HCT116 (cell line): ENCODE data around the gene RPAP3. TPM values are rescaled to one million over a fixed set of nuclear protein-coding genes. Genes with fewer than 3 reads are reported as not detected.

ENCODE experiments used
- ATAC-seq: fragments of 200-7000 bp; cut with Tn5 transposase; 2 replicates; pipeline ENCODE4 v1.9.1; 2020; ENCODE audit warnings: mild to moderate bottlenecking, moderate library complexity
- BruUV-seq: library from RNA; stranded (reverse); fragments of 400-500 nt; replicated peaks from 2 replicates; lab custom pipeline; 2021; lab: Mats Ljungman, UMichigan
- CTCF ChIA-PET: fragments of 300-600 bp; sonication (Branson Sonifier 250); formaldehyde crosslinking; loops from one replicate; lab custom pipeline; 2021; ENCODE audit warnings: antibody characterized with exemption; lab: Charles Lee
- POLR2A ChIA-PET: fragments of 300-600, 350-600 bp; sonication (Branson Sonifier 250); formaldehyde crosslinking; loops from one replicate; lab custom pipeline; 2021; ENCODE audit warnings: antibody characterized with exemption; lab: Charles Lee
- RAD21 ChIA-PET, 2 experiments: fragments of 300-600 bp; sonication (Branson Sonifier 250); formaldehyde crosslinking; loops; one replicate each; lab custom pipeline; 2023; ENCODE audit warnings: low total read pairs in 2 of 2; ENCODE audit not compliant: uncharacterized antibody in 2 of 2, unreplicated experiment in 2 of 2, low non-redundant PET in 1 of 2; lab: Charles Lee
- DNase-seq: peaks from one replicate; pipeline ENCODE4 v3.0.0-alpha.2; 2010; ENCODE audit warnings: low read depth, low spot score
- H2AFZ ChIP-seq: fragments of 200-600 bp; shearing (Covaris generic), sonication (generic); 2 replicates; pipeline ENCODE4 v1.6.1; 2017; ENCODE audit warnings: low read depth, mixed run types, mixed read lengths, antibody characterized with exemption, low read length; ENCODE audit not compliant: poor library complexity, severe bottlenecking
- H3K27ac ChIP-seq: 2 replicates; pipeline ENCODE4 v1.5.1; 2012; ENCODE audit warnings: low read depth, low read length
- H3K27me3 ChIP-seq: fragments of 200-600 bp; sonication (generic); 2 replicates; pipeline ENCODE4 v1.6.1; 2016; ENCODE audit warnings: mixed run types, low read length, mixed read lengths; ENCODE audit not compliant: insufficient read depth
- H3K36me3 ChIP-seq, 2 experiments: fragments of 200-500 bp in 1 of 2; fragments of 200-600 bp in 1 of 2; sonication (Bioruptor generic) in 1 of 2; sonication (generic) in 1 of 2; 2 replicates each; pipeline versions ENCODE4 v1.5.1 to v1.6.1; 2014 to 2016; ENCODE audit warnings: low read length in 2 of 2, inconsistent platforms in 1 of 2, mixed read lengths in 1 of 2, mixed run types in 1 of 2; ENCODE audit not compliant: insufficient read depth in 2 of 2, control insufficient read depth in 1 of 2
- H3K4me1 ChIP-seq, 2 experiments: fragments of 200-600 bp in 1 of 2; sonication (generic) in 1 of 2; 2 replicates each; pipeline versions ENCODE4 v1.5.1 to v1.6.1; 2012 to 2017; ENCODE audit warnings: low read length in 2 of 2, inconsistent platforms in 1 of 2, mild to moderate bottlenecking in 1 of 2, mixed read lengths in 1 of 2, mixed run types in 1 of 2, moderate library complexity in 1 of 2; ENCODE audit not compliant: insufficient read depth in 2 of 2, control insufficient read depth in 1 of 2
- H3K4me2 ChIP-seq: fragments of 200-600 bp; sonication (generic); 2 replicates; pipeline ENCODE4 v1.6.1; 2017; ENCODE audit warnings: mixed run types, low read length, mixed read lengths
- H3K4me3 ChIP-seq, 2 experiments: fragments of 200-600 bp in 1 of 2; sonication (generic) in 1 of 2; replicated peaks in 1 of 2; 2 replicates each; pipeline ENCODE4 v1.5.1; 2011 to 2016; ENCODE audit warnings: low read length in 2 of 2, control low read depth in 1 of 2, low read depth in 1 of 2, mild to moderate bottlenecking in 1 of 2, mixed read lengths in 1 of 2, mixed run types in 1 of 2
- H3K79me2 ChIP-seq: fragments of 200-600 bp; sonication (generic); 2 replicates; pipeline ENCODE4 v1.6.1; 2017; ENCODE audit warnings: mild to moderate bottlenecking, mixed run types, low read length, moderate library complexity, mixed read lengths; ENCODE audit not compliant: insufficient read depth
- H3K9ac ChIP-seq: fragments of 200-600 bp; sonication (generic); 2 replicates; pipeline ENCODE4 v1.6.1; 2016; ENCODE audit warnings: low read length, mixed read lengths
- H3K9me2 ChIP-seq: fragments of 200-600 bp; sonication (generic), shearing (Covaris generic); 2 replicates; pipeline ENCODE4 v1.6.1; 2017; ENCODE audit warnings: mixed run types, mild to moderate bottlenecking, moderate library complexity; ENCODE audit not compliant: insufficient read depth
- H3K9me3 ChIP-seq, 2 experiments: fragments of 200-500 bp in 1 of 2; fragments of 200-600 bp in 1 of 2; sonication (Bioruptor generic) in 1 of 2; sonication (generic) in 1 of 2; 2 replicates each; pipeline ENCODE4 v1.6.1; 2014 to 2017; ENCODE audit warnings: low read length in 2 of 2, mixed read lengths in 2 of 2, inconsistent platforms in 1 of 2, low read depth in 1 of 2, mild to moderate bottlenecking in 1 of 2, mixed run types in 1 of 2, moderate library complexity in 1 of 2; ENCODE audit not compliant: control insufficient read depth in 1 of 2, insufficient read depth in 1 of 2
- H4K20me1 ChIP-seq: fragments of 200-600 bp; sonication (generic), shearing (Covaris generic); 2 replicates; pipeline ENCODE4 v1.6.1; 2017; ENCODE audit warnings: mixed run types, mild to moderate bottlenecking, moderate library complexity; ENCODE audit not compliant: insufficient read depth
- CBX3 ChIP-seq: IDR thresholded peaks from 2 replicates; pipeline ENCODE4 v1.6.1; 2012; ENCODE audit warnings: low read depth
- CTCF ChIP-seq, 3 experiments: fragments of 200-600 bp in 1 of 3; sonication (generic) in 1 of 3; IDR thresholded peaks in 2 of 3; conservative IDR thresholded peaks in 1 of 3; 2 replicates each; pipeline ENCODE4 v1.5.1; 2012 to 2017; ENCODE audit warnings: low read depth in 2 of 3, low read length in 2 of 3, antibody characterized with exemption in 1 of 3, borderline replicate concordance in 1 of 3, control low read depth in 1 of 3, mild to moderate bottlenecking in 1 of 3, mixed read lengths in 1 of 3, mixed run types in 1 of 3, moderate library complexity in 1 of 3; ENCODE audit not compliant: insufficient read depth in 1 of 3
- EZH2 ChIP-seq: fragments of 200-600 bp; sonication (generic); IDR thresholded peaks from 2 replicates; pipeline ENCODE4 v1.6.1; 2017; ENCODE audit warnings: antibody characterized with exemption, mixed run types
- FOSL1 ChIP-seq: IDR thresholded peaks from 2 replicates; pipeline ENCODE4 v1.6.1; 2012; ENCODE audit warnings: low read depth
- RAD21 ChIP-seq: IDR thresholded peaks from 2 replicates; pipeline ENCODE4 v1.6.1; 2012; ENCODE audit warnings: low read depth, mild to moderate bottlenecking
- REST ChIP-seq: IDR thresholded peaks from 2 replicates; pipeline ENCODE4 v1.6.1; 2012; ENCODE audit warnings: low read depth
- TCF7L2 ChIP-seq: IDR thresholded peaks from 2 replicates; pipeline ENCODE4 v1.7.0; 2011; ENCODE audit warnings: borderline replicate concordance, inconsistent platforms; ENCODE audit not compliant: insufficient read depth, insufficient read length; ENCODE audit errors: extremely low read depth
- ZBTB33 ChIP-seq: IDR thresholded peaks from 2 replicates; pipeline ENCODE4 v1.6.1; 2011; ENCODE audit warnings: mild to moderate bottlenecking, low read length, moderate library complexity; ENCODE audit not compliant: insufficient replicate concordance; ENCODE audit errors: extremely low read depth
- intact Hi-C: fragments of 100-400 bp; cut with micrococcal nuclease; formaldehyde crosslinking; loops from 2 replicates; pipeline ENCODE4 v1.10.0; 2022
- total RNA-seq: library from RNA; stranded (reverse); gene quantifications from one replicate; pipeline ENCODE4 v1.2.1, GENCODE V29; 2021; ENCODE audit not compliant: unreplicated experiment

RPAP3 gene
- total RNA-seq, 1 experiment from 2014 or later, result 48.3 TPM

GRCh38 chr12:47722941-47723631, 17.3 kb upstream of the RPAP3 start:
- H3K9me2 ChIP-seq, result no peaks in the 10 kb centered on the region
- DNase-seq (no peak), ATAC-seq (no peak)
- POLR2A ChIA-PET, result no interaction called here
- H3K27me3 ChIP-seq, result no peaks in the 10 kb centered on the region
- no peak overlapping the region for H3K4me3 ChIP-seq
- H2AFZ ChIP-seq, result no peak overlapping the region
- intact Hi-C loops, result no loop called here
- RAD21 ChIA-PET, result no interaction called here
- H3K27ac ChIP-seq, result no peak overlapping the region
- TF ChIP-seq ZBTB33 (no peak), EZH2 (no peak), TCF7L2 (no peak), FOSL1 (no peak), REST (no peak), CTCF (IDR thresholded peaks at IDR 0.05 in 2 of 3, conservative IDR thresholded peaks at IDR 0.05 in 1 of 3; ENCODE audit: borderline replicate concordance in 1 of 3, insufficient read depth in 1 of 3, low read depth in 2 of 3, low read length in 2 of 3) (no peak), CBX3 (no peak), RAD21 (no peak)
- no peaks in the 10 kb centered on the region for H4K20me1 ChIP-seq
- peaks cover 0 to 6% of the 10 kb centered on the region in 2 experiments; a peak in 1 of 4 replicates for H3K4me1 ChIP-seq
- no peaks in the 10 kb centered on the region for H3K79me2 ChIP-seq
- H3K9ac ChIP-seq, result no peak overlapping the region
- H3K4me2 ChIP-seq, result no peak overlapping the region
- CTCF ChIA-PET, result interaction anchor here (1.9 kb wide), 1 partner anchor 21 kb away, joined by 5 read pairs; no protein-coding TSS in a partner anchor
- H3K9me3 ChIP-seq, result no peaks in the 10 kb centered on the region
- BruUV-seq, result no TSS peak
- H3K36me3 ChIP-seq, result no peaks in the 10 kb centered on the region
